ENCODE data around the gene XAGE1B. TPM values are rescaled to one million over a fixed set of nuclear protein-coding genes. Genes with fewer than 3 reads are reported as not detected.

Gene XAGE1B
- total and polyA plus RNA-seq, 9 of the 15 experiments (the other 6 are each of a cell fraction or from before 2014, with no cell fraction given) = 3.1 to 382 (median 105) TPM

Small RNAs within 50 kb of the gene (small RNA-seq; reads per million reads assigned to genes)
- not detected for gene BX510359.8
- not detected for gene RBM22P7

Other genes with a start within 250 kb of the XAGE1B start
- not detected in 2 replicates for gene XAGE2, start 148.0 kb downstream of the XAGE1B start, total RNA-seq (2014; rRNA removed)
- 0.36 TPM in 1 of 2 replicates, not detected in the other for gene XAGE2, start 148.0 kb downstream of the XAGE1B start, total RNA-seq (2014; rRNA removed; fragmentation: Illumina TruSeq; extraction: Trizol)
- not detected in 2 replicates for gene XAGE2, start 148.0 kb downstream of the XAGE1B start, total RNA-seq (2015; rRNA removed; fragmentation: Illumina TruSeq; extraction: Trizol)
- not detected in 2 replicates for gene XAGE2, start 148.0 kb downstream of the XAGE1B start, total RNA-seq (2021)
- not detected in 2 replicates for gene XAGE2, start 148.0 kb downstream of the XAGE1B start, polyA plus RNA-seq (2011; rRNA removed)
- gene XAGE2, start 148.0 kb downstream of the XAGE1B start, polyA plus RNA-seq (2014; fragmentation: Illumina TruSeq; extraction: Trizol) = not detected in 2 replicates
- under 1 TPM; 0.14 to 0.21 TPM for gene XAGE2, start 148.0 kb downstream of the XAGE1B start, polyA plus RNA-seq (2014; fragmentation: Nextera tagmentation; extraction: Ambion mirVana)
- not detected in 2 replicates for gene XAGE2, start 148.0 kb downstream of the XAGE1B start, polyA plus RNA-seq (2014; rRNA removed)
- gene XAGE1A, start 21.3 kb downstream of the XAGE1B start, total RNA-seq (2014; rRNA removed) = 21.1 TPM in 1 of 2 replicates, not detected in the other
- 306 and 391 TPM in 2 replicates for gene XAGE1A, start 21.3 kb downstream of the XAGE1B start, total RNA-seq (2014; rRNA removed; fragmentation: Illumina TruSeq; extraction: Trizol)
- gene XAGE1A, start 21.3 kb downstream of the XAGE1B start, total RNA-seq (2015; rRNA removed; fragmentation: Illumina TruSeq; extraction: Trizol) = 404 and 557 TPM in 2 replicates
- 58.9 and 59.0 TPM in 2 replicates for gene XAGE1A, start 21.3 kb downstream of the XAGE1B start, total RNA-seq (2021)
- gene XAGE1A, start 21.3 kb downstream of the XAGE1B start, polyA plus RNA-seq (2011; rRNA removed) = 6.0 and 147 TPM in 2 replicates
- 291 and 401 TPM in 2 replicates for gene XAGE1A, start 21.3 kb downstream of the XAGE1B start, polyA plus RNA-seq (2014; fragmentation: Illumina TruSeq; extraction: Trizol)
- gene XAGE1A, start 21.3 kb downstream of the XAGE1B start, polyA plus RNA-seq (2014; fragmentation: Nextera tagmentation; extraction: Ambion mirVana) = 100 to 1,000 TPM; 672 to 715 TPM
- gene XAGE1A, start 21.3 kb downstream of the XAGE1B start, polyA plus RNA-seq (2014; rRNA removed) = 227 and 444 TPM in 2 replicates
- not detected in 2 replicates for gene SSX7, start 137.8 kb upstream of the XAGE1B start, total RNA-seq (2014; rRNA removed)
- 0.13 and 0.29 TPM in 2 replicates for gene SSX7, start 137.8 kb upstream of the XAGE1B start, total RNA-seq (2014; rRNA removed; fragmentation: Illumina TruSeq; extraction: Trizol)
- gene SSX7, start 137.8 kb upstream of the XAGE1B start, total RNA-seq (2015; rRNA removed; fragmentation: Illumina TruSeq; extraction: Trizol) = 0.26 and 0.29 TPM in 2 replicates
- not detected in 2 replicates for gene SSX7, start 137.8 kb upstream of the XAGE1B start, total RNA-seq (2021)
- not detected in 2 replicates for gene SSX7, start 137.8 kb upstream of the XAGE1B start, polyA plus RNA-seq (2011; rRNA removed)
- 0.11 TPM in 1 of 2 replicates, not detected in the other for gene SSX7, start 137.8 kb upstream of the XAGE1B start, polyA plus RNA-seq (2014; fragmentation: Illumina TruSeq; extraction: Trizol)
- under 1 TPM; 0.29 to 0.31 TPM for gene SSX7, start 137.8 kb upstream of the XAGE1B start, polyA plus RNA-seq (2014; fragmentation: Nextera tagmentation; extraction: Ambion mirVana)
- gene SSX7, start 137.8 kb upstream of the XAGE1B start, polyA plus RNA-seq (2014; rRNA removed) = not detected in 2 replicates
- gene SSX2, start 190.1 kb upstream of the XAGE1B start, total RNA-seq (2014; rRNA removed) = 3.9 and 21.3 TPM in 2 replicates
- gene SSX2, start 190.1 kb upstream of the XAGE1B start, total RNA-seq (2014; rRNA removed; fragmentation: Illumina TruSeq; extraction: Trizol) = 50.8 and 71.1 TPM in 2 replicates
- gene SSX2, start 190.1 kb upstream of the XAGE1B start, total RNA-seq (2015; rRNA removed; fragmentation: Illumina TruSeq; extraction: Trizol) = 62.7 and 84.2 TPM in 2 replicates
- 87.5 and 87.6 TPM in 2 replicates for gene SSX2, start 190.1 kb upstream of the XAGE1B start, total RNA-seq (2021)
- 1.8 and 5.3 TPM in 2 replicates for gene SSX2, start 190.1 kb upstream of the XAGE1B start, polyA plus RNA-seq (2011; rRNA removed)
- gene SSX2, start 190.1 kb upstream of the XAGE1B start, polyA plus RNA-seq (2014; fragmentation: Illumina TruSeq; extraction: Trizol) = 85.5 and 113 TPM in 2 replicates
- gene SSX2, start 190.1 kb upstream of the XAGE1B start, polyA plus RNA-seq (2014; fragmentation: Nextera tagmentation; extraction: Ambion mirVana) = 10 to 100 TPM; 66.6 to 76.5 TPM
- gene SSX2, start 190.1 kb upstream of the XAGE1B start, polyA plus RNA-seq (2014; rRNA removed) = 1.4 and 4.1 TPM in 2 replicates
- 67.0 and 73.6 TPM in 2 replicates for gene SSX2B, start 234.2 kb upstream of the XAGE1B start, total RNA-seq (2014; rRNA removed)
- gene SSX2B, start 234.2 kb upstream of the XAGE1B start, total RNA-seq (2014; rRNA removed; fragmentation: Illumina TruSeq; extraction: Trizol) = 56.8 and 86.3 TPM in 2 replicates
- 56.7 and 74.7 TPM in 2 replicates for gene SSX2B, start 234.2 kb upstream of the XAGE1B start, total RNA-seq (2015; rRNA removed; fragmentation: Illumina TruSeq; extraction: Trizol)
- 3.3 TPM in 1 of 2 replicates, not detected in the other for gene SSX2B, start 234.2 kb upstream of the XAGE1B start, total RNA-seq (2021)
- gene SSX2B, start 234.2 kb upstream of the XAGE1B start, polyA plus RNA-seq (2011; rRNA removed) = 1.6 and 5.4 TPM in 2 replicates
- gene SSX2B, start 234.2 kb upstream of the XAGE1B start, polyA plus RNA-seq (2014; fragmentation: Illumina TruSeq; extraction: Trizol) = 59.2 and 105 TPM in 2 replicates
- 10 to 100 TPM in 1 of 2 experiments, 1 to 10 TPM in 1; 9.0 to 29.7 TPM for gene SSX2B, start 234.2 kb upstream of the XAGE1B start, polyA plus RNA-seq (2014; fragmentation: Nextera tagmentation; extraction: Ambion mirVana)
- 59.2 and 70.2 TPM in 2 replicates for gene SSX2B, start 234.2 kb upstream of the XAGE1B start, polyA plus RNA-seq (2014; rRNA removed)